ENCODE data around the gene SV2A. TPM values are rescaled to one million over a fixed set of nuclear protein-coding genes. Genes with fewer than 3 reads are reported as not detected.

Gene SV2A
- total RNA-seq, 1 experiment from 2014 or later, result 47.1 TPM

DNA sequence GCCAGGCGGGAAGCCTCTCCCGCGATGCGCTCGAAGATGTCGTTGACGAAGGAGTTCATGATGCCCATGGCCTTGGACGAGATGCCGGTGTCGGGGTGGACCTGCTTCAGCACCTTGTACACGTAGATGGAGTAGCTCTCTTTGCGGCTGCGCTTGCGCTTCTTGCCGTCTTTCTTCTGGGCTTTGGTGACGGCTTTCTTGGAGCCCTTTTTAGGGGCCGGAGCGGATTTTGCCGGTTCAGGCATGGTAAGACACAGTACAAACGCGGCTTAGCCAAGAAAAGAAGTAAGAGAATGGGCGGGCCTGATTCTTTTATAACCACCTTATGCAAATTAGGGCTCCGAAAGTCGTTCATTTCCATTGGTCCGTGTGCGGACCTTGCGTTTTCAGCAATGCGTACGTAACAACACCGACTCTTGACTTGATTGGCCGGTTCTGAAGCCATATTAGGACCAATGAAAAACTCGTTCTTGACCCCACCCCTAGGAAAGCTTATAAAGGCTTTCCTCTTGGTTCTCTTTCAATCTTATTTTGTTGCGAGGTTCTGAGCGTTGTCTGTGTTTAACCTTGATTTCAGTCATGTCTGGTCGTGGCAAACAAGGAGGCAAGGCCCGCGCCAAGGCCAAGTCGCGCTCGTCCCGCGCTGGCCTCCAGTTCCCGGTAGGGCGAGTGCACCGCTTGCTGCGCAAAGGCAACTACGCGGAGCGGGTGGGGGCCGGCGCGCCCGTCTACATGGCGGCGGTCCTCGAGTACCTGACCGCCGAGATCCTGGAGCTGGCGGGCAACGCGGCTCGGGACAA is 31.0 kb downstream of the SV2A start (continued):
- TF ChIP-seq, protein P1, sequence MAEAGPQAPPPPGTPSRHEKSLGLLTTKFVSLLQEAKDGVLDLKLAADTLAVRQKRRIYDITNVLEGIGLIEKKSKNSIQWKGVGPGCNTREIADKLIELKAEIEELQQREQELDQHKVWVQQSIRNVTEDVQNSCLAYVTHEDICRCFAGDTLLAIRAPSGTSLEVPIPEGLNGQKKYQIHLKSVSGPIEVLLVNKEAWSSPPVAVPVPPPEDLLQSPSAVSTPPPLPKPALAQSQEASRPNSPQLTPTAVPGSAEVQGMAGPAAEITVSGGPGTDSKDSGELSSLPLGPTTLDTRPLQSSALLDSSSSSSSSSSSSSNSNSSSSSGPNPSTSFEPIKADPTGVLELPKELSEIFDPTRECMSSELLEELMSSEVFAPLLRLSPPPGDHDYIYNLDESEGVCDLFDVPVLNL (CRISPR knock-in tag; IDR thresholded peaks at IDR 0.05; ENCODE audit: borderline replicate concordance, low read depth), result peak; percentile 82; the same call in 1 of the 2 replicates
- TF ChIP-seq NR3C1 (CRISPR knock-in tag; conservative IDR thresholded peaks at IDR 0.05; ENCODE audit: low read depth) (no peak), CREB1 (CRISPR knock-in tag; IDR thresholded peaks at IDR 0.05) (no peak; the same call in 1 of the 2 replicates), NR2C2 (CRISPR knock-in tag; IDR thresholded peaks at IDR 0.05) (no peak), FOXP1 (CRISPR knock-in tag; IDR thresholded peaks at IDR 0.05; ENCODE audit: borderline replicate concordance) (peak; percentile 91), ARID4B (CRISPR knock-in tag; IDR thresholded peaks at IDR 0.05; ENCODE audit: borderline replicate concordance) (peak; percentile 39; the same call in 1 of the 2 replicates), ZNF416 (CRISPR knock-in tag; IDR thresholded peaks at IDR 0.05) (peak; percentile 92), ZNF263 (CRISPR knock-in tag; IDR thresholded peaks at IDR 0.05; ENCODE audit: low read depth) (no peak), TEAD1 (CRISPR knock-in tag; IDR thresholded peaks at IDR 0.05) (peak; percentile 12; the same call in 1 of the 2 replicates), CTCF (IDR thresholded peaks at IDR 0.05) (no peak), JUN (CRISPR knock-in tag; IDR thresholded peaks at IDR 0.05) (peak; percentile 68; the same call in 1 of the 2 replicates), ZNF138 (CRISPR knock-in tag; conservative IDR thresholded peaks at IDR 0.05) (no peak; the same call in 1 of the 2 replicates), TP53 (CRISPR knock-in tag; IDR thresholded peaks at IDR 0.05) (no peak; the same call in 1 of the 2 replicates), ZNF425 (CRISPR knock-in tag; conservative IDR thresholded peaks at IDR 0.05) (0 out of 2 replicates have a peak, but pooled peaks have one; percentile 18), TCF7 (CRISPR knock-in tag; IDR thresholded peaks at IDR 0.05; ENCODE audit: low read depth) (no peak), ZNF281 (CRISPR knock-in tag; IDR thresholded peaks at IDR 0.05) (peak; percentile 86; the same call in 1 of the 2 replicates), ZSCAN18 (CRISPR knock-in tag; IDR thresholded peaks at IDR 0.05) (no peak), CBFB (CRISPR knock-in tag; IDR thresholded peaks at IDR 0.05; ENCODE audit: low read depth) (no peak)
- TF ChIP-seq, protein P2, sequence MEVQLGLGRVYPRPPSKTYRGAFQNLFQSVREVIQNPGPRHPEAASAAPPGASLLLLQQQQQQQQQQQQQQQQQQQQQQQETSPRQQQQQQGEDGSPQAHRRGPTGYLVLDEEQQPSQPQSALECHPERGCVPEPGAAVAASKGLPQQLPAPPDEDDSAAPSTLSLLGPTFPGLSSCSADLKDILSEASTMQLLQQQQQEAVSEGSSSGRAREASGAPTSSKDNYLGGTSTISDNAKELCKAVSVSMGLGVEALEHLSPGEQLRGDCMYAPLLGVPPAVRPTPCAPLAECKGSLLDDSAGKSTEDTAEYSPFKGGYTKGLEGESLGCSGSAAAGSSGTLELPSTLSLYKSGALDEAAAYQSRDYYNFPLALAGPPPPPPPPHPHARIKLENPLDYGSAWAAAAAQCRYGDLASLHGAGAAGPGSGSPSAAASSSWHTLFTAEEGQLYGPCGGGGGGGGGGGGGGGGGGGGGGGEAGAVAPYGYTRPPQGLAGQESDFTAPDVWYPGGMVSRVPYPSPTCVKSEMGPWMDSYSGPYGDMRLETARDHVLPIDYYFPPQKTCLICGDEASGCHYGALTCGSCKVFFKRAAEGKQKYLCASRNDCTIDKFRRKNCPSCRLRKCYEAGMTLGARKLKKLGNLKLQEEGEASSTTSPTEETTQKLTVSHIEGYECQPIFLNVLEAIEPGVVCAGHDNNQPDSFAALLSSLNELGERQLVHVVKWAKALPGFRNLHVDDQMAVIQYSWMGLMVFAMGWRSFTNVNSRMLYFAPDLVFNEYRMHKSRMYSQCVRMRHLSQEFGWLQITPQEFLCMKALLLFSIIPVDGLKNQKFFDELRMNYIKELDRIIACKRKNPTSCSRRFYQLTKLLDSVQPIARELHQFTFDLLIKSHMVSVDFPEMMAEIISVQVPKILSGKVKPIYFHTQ (CRISPR knock-in tag; IDR thresholded peaks at IDR 0.05), result peak; percentile 92
